ENCODE data around the gene CXorf65. TPM values are rescaled to one million over a fixed set of nuclear protein-coding genes. Genes with fewer than 3 reads are reported as not detected.

The CXorf65 gene
- total RNA-seq (10 to 100 TPM; 33.8 to 86.6 (median 39.6) TPM), total RNA-seq (0 to 0.86 (median 0.26) reads per million in 29 experiments)
- 12.8 TPM for total RNA-seq (2013)

DNA sequence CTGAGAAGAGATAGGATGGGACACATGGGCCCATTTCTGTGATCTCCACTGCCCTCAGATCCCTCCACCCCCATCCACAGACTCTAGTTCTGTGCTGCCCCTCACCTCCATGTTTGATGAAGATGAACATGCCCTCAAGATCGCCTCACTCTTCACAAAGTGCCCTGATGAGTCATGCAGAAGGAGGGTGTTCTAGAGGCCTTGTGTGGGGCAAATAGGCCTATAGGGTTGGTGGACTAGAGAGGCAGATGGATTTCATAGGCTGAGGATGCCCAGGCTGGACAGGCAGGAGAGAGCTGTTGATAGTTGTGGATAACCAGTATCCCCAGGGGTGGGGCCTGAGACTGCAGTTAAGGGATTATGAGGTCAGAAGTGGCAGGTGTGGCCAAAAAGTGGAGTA, at the start of gene CXorf65:
CXorf65 (minus strand) TSS at position 314 of the 400 bp plus-strand sequence; CDS start at position 130, 184 bp downstream.
- H3K4me3 ChIP-seq (ENCODE audit: control insufficient read depth in 1 of 2, extremely low read depth in 1 of 2, low read length in 1 of 2): peak within 1 kb of the TSS; percentile 1 to 21
- peaks cover 4 to 35% of the 10 kb centered on the region in 2 donors for H3K36me3 ChIP-seq (ENCODE audit: control insufficient read depth in 2 of 2, extremely low read depth in 1 of 2, insufficient read depth in 1 of 2, low read length in 1 of 2)
- no peaks in the 10 kb centered on the region for H3K27me3 ChIP-seq (replicated peaks in 1 of 2; ENCODE audit: control insufficient read depth in 2 of 2, extremely low read depth in 1 of 2, insufficient read depth in 2 of 2, low read length in 1 of 2)
- Mint-ChIP-seq H3K27me3 (no peaks in the 10 kb centered on the region), H3K4me1 (peaks cover 74 to 89% (median 85%) of the 10 kb centered on the region in 3 donors), H3K4me3 (peak within 1 kb of the TSS; percentile 95 to 99 (median 97)), H3K36me3 (peaks cover 45% of the 10 kb centered on the region), H3K27ac (peak within 1 kb of the TSS; percentile 97 to 99), H3K9me3 (no peaks in the 10 kb centered on the region)
- WGBS (ENCODE audit: insufficient coverage): no CpG with 5 or more reads among the region's 1 CpG
- H3K4me1 ChIP-seq (ENCODE audit: control insufficient read depth in 1 of 2, extremely low read depth in 1 of 2, insufficient read depth in 2 of 2, low read length in 2 of 2): peaks cover 25 to 81% of the 10 kb centered on the region in 2 experiments
- peak in 1 of 35 experiments; percentile 38 for DNase-seq
- H3K9me3 ChIP-seq: no peaks in the 10 kb centered on the region
- ChIA-PET CTCF (interaction anchor here in 1 of 2 donors (0.5 kb wide), 1 partner anchor 53 kb away, joined by 3 read pairs; no protein-coding TSS in a partner anchor), POLR2A (interaction anchor here (0.9 to 1.9 kb wide), 2 partner anchors 12 to 20 kb away, joined by 4 to 10 read pairs; partner anchors contain the start of gene MED12 (in 1 of the 2))
- peak within 1 kb of the TSS; percentile 99 for H3K27ac ChIP-seq (ENCODE audit: low read length)
- no peak for ATAC-seq (replicated peaks in 1 of 4)

DNA sequence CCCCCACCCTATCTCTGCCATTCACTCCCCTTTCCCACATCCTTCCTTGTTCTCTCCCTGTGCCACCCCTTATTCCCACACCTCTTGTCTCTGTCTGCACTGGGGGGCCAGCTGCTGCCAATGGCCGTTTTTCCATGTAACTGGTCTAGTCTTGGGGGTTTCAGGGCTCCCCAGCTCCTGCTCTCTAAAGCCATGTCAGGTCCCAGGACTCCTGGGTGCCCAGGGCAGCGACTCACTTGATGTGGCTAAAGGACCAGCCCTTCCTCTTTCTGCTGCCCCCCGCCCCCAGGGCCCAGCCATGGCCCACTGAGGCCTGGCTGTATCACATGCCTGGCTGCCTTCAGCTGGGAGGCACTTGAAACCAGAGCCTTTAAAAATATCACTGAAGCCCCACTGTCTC, 48.1 kb upstream of the CXorf65 start:
- H3K36me3 ChIP-seq (ENCODE audit: control insufficient read depth in 2 of 2, extremely low read depth in 1 of 2, insufficient read depth in 1 of 2, low read length in 1 of 2): no peaks in the 10 kb centered on the region
- no peak for DNase-seq
- CTCF ChIA-PET: no interaction called here
- no peak overlapping the region for H3K27ac ChIP-seq (ENCODE audit: low read length)
- 56% methylated on average over 1 of the region's 3 CpGs for WGBS (ENCODE audit: insufficient coverage)
- no peaks in the 10 kb centered on the region for H3K27me3 ChIP-seq (replicated peaks in 1 of 2; ENCODE audit: control insufficient read depth in 2 of 2, extremely low read depth in 1 of 2, insufficient read depth in 2 of 2, low read length in 1 of 2)
- no peaks in the 10 kb centered on the region for H3K9me3 ChIP-seq
- POLR2A ChIA-PET: interaction anchor here in 1 of 2 donors (0.6 kb wide), 1 partner anchor 76 kb away, joined by 6 read pairs; no protein-coding TSS in a partner anchor
- Mint-ChIP-seq H3K36me3 (no peaks in the 10 kb centered on the region), H3K4me3 (no peak overlapping the region), H3K4me1 (peaks cover 8 to 18% (median 14%) of the 10 kb centered on the region in 3 donors), H3K27ac (no peak overlapping the region), H3K9me3 (no peaks in the 10 kb centered on the region), H3K27me3 (peaks cover 0 to 15% of the 10 kb centered on the region in 2 donors)
- H3K4me3 ChIP-seq (ENCODE audit: control insufficient read depth in 1 of 2, extremely low read depth in 1 of 2, low read length in 1 of 2): no peak overlapping the region
- no peak for ATAC-seq (replicated peaks in 1 of 4)
- H3K4me1 ChIP-seq (ENCODE audit: control insufficient read depth in 1 of 2, extremely low read depth in 1 of 2, insufficient read depth in 2 of 2, low read length in 2 of 2): peaks cover 0 to 5% of the 10 kb centered on the region in 2 experiments

DNA sequence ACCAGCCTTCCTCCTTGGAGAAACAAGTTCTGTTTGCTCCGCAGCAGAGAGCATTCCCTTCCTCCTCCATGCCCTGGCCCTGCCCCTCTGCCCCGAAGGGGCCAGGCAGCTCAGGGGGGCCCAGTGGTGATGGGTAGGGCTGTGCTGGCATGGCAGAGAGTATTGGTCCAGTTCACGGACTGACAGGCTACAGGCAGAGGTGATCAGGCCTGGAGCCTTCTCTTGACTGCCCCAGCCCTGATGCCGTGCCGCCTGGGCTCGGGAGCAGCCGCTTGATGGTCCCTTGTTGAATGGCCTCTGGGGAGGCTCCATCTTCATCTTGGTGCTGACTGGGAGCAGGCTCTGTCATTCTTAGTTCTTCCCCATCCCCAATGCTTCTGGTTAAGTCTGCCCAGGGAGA, 47.7 kb upstream of the CXorf65 start:
- POLR2A ChIA-PET: no interaction called here
- WGBS (ENCODE audit: insufficient coverage): no CpG with 5 or more reads among the region's 7 CpGs
- no peak for ATAC-seq (replicated peaks in 1 of 4)

DNA sequence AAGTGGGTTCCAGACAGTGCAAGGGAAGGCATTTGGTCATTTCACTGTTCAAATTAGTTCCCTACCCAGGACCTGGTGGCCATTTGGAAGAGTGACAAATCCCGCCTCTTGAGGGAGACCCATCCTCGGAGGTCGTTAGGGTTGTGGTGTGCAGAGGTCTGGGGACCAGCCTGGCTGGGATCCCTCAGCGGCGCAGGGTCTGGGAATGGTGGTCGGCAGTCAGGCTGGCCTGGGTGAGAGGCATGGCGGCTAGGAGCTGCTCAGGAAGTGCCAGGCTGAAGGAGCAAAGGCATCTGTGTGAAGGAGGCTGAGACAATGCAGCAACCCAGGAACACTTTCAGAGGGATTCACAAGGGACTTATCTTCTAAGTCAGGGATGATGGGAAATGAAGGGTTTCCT, 44.8 kb upstream of the CXorf65 start:
- Mint-ChIP-seq H3K4me1 (peaks cover under 1 to 6% (median 1%) of the 10 kb centered on the region in 3 donors), H3K36me3 (no peaks in the 10 kb centered on the region), H3K4me3 (no peak overlapping the region), H3K27me3 (peaks cover 0 to 13% of the 10 kb centered on the region in 2 donors), H3K27ac (no peak overlapping the region), H3K9me3 (no peaks in the 10 kb centered on the region)
- no peak overlapping the region for H3K4me3 ChIP-seq (ENCODE audit: control insufficient read depth in 1 of 2, extremely low read depth in 1 of 2, low read length in 1 of 2)
- H3K27ac ChIP-seq (ENCODE audit: low read length): no peak overlapping the region
- CTCF ChIA-PET: no interaction called here
- no peaks in the 10 kb centered on the region for H3K27me3 ChIP-seq (replicated peaks in 1 of 2; ENCODE audit: control insufficient read depth in 2 of 2, extremely low read depth in 1 of 2, insufficient read depth in 2 of 2, low read length in 1 of 2)
- POLR2A ChIA-PET: no interaction called here
- H3K4me1 ChIP-seq (ENCODE audit: control insufficient read depth in 1 of 2, extremely low read depth in 1 of 2, insufficient read depth in 2 of 2, low read length in 2 of 2): peaks cover 2 to 3% of the 10 kb centered on the region in 2 experiments
- no peak for ATAC-seq (replicated peaks in 1 of 4)
- WGBS (ENCODE audit: insufficient coverage): 100% methylated on average over 2 of the region's 7 CpGs
- H3K9me3 ChIP-seq: no peaks in the 10 kb centered on the region
- no peaks in the 10 kb centered on the region for H3K36me3 ChIP-seq (ENCODE audit: control insufficient read depth in 2 of 2, extremely low read depth in 1 of 2, insufficient read depth in 1 of 2, low read length in 1 of 2)
- DNase-seq: no peak

More for the DNA sequence above, 47.7 kb upstream of the CXorf65 start:
- Mint-ChIP-seq H3K4me1 (peaks cover 4 to 14% (median 11%) of the 10 kb centered on the region in 3 donors), H3K9me3 (no peaks in the 10 kb centered on the region), H3K4me3 (no peak overlapping the region), H3K36me3 (no peaks in the 10 kb centered on the region), H3K27ac (no peak overlapping the region), H3K27me3 (peaks cover 0 to 15% of the 10 kb centered on the region in 2 donors)
- Histone ChIP-seq H3K4me3 (ENCODE audit: control insufficient read depth in 1 of 2, extremely low read depth in 1 of 2, low read length in 1 of 2) (no peak overlapping the region), H3K27ac (ENCODE audit: low read length) (no peak overlapping the region), H3K9me3 (no peaks in the 10 kb centered on the region), H3K4me1 (ENCODE audit: control insufficient read depth in 1 of 2, extremely low read depth in 1 of 2, insufficient read depth in 2 of 2, low read length in 2 of 2) (peaks cover 0 to under 1% of the 10 kb centered on the region in 2 experiments), H3K36me3 (ENCODE audit: control insufficient read depth in 2 of 2, extremely low read depth in 1 of 2, insufficient read depth in 1 of 2, low read length in 1 of 2) (no peaks in the 10 kb centered on the region), H3K27me3 (replicated peaks in 1 of 2; ENCODE audit: control insufficient read depth in 2 of 2, extremely low read depth in 1 of 2, insufficient read depth in 2 of 2, low read length in 1 of 2) (no peaks in the 10 kb centered on the region)
- no peak for DNase-seq
- CTCF ChIA-PET: no interaction called here

DNA sequence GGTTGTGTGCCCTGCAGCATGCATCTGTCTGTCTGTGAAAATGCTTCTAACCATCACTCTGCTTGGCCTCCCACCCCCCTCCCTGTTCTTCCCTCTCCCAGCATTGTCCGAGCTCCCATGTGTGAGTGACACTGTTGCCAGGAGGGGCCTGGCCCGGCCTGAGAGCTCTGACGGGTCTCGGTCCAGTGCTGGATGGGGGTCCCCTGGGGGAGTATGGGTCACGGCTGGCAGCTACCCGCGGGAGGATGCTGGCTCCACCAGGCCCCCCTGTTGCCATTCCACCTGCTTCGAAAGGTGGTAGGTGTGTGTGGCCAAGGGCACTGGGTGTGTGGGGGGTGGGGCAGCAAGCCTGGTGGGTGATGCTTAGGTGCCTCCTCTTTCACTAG, 41.7 kb upstream of the CXorf65 start:
- Mint-ChIP-seq H3K9me3 (no peaks in the 10 kb centered on the region), H3K36me3 (no peaks in the 10 kb centered on the region), H3K4me3 (no peak overlapping the region), H3K4me1 (peaks cover 5 to 15% (median 5%) of the 10 kb centered on the region in 3 donors), H3K27me3 (no peaks in the 10 kb centered on the region), H3K27ac (no peak overlapping the region)
- DNase-seq: no peak
- Histone ChIP-seq H3K4me1 (ENCODE audit: control insufficient read depth in 1 of 2, extremely low read depth in 1 of 2, insufficient read depth in 2 of 2, low read length in 2 of 2) (peaks cover 3 to 15% of the 10 kb centered on the region in 2 experiments), H3K4me3 (ENCODE audit: control insufficient read depth in 1 of 2, extremely low read depth in 1 of 2, low read length in 1 of 2) (no peak overlapping the region), H3K27me3 (replicated peaks in 1 of 2; ENCODE audit: control insufficient read depth in 2 of 2, extremely low read depth in 1 of 2, insufficient read depth in 2 of 2, low read length in 1 of 2) (no peaks in the 10 kb centered on the region), H3K27ac (ENCODE audit: low read length) (no peak overlapping the region), H3K9me3 (no peaks in the 10 kb centered on the region), H3K36me3 (ENCODE audit: control insufficient read depth in 2 of 2, extremely low read depth in 1 of 2, insufficient read depth in 1 of 2, low read length in 1 of 2) (peaks cover 0 to 4% of the 10 kb centered on the region in 2 donors)
- no peak for ATAC-seq (replicated peaks in 1 of 4)
- POLR2A ChIA-PET: no interaction called here
- 93% methylated on average over 3 of the region's 8 CpGs for WGBS (ENCODE audit: insufficient coverage)
- CTCF ChIA-PET: no interaction called here

DNA sequence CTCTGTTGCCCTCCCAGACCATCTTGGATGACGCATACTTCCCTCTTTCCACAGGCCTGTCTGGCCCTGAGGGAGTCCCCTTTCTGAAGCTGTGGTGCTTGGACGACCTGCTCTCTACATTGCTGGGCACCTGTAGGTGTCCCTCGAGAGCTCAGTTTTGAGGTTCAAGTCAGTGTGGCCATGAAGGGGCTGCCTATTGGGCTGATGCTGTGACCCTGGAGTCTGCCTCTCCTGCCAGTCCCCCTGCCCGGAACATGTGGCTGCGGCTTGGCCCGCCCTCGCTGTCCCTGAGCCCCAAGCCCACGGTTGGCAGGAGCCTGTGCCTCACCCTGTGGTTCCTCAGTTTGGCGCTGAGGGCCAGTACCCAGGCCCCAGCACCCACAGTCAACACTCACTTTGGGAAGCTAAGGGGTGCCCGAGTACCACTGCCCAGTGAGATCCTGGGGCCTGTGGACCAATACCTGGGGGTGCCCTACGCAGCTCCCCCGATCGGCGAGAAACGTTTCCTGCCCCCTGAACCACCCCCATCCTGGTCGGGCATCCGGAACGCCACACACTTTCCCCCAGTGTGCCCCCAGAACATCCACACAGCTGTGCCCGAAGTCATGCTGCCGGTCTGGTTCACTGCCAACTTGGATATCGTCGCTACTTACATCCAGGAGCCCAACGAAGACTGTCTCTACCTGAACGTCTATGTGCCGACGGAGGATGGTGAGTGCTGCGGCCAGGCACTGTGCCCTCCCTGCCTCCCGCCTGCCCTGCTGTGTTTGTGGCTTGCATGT, 41.1 kb upstream of the CXorf65 start:
- Mint-ChIP-seq H3K27ac (no peak overlapping the region), H3K9me3 (no peaks in the 10 kb centered on the region), H3K4me3 (no peak overlapping the region), H3K27me3 (no peaks in the 10 kb centered on the region), H3K4me1 (peaks cover 5 to 15% (median 5%) of the 10 kb centered on the region in 3 donors), H3K36me3 (no peaks in the 10 kb centered on the region)
- 96% methylated on average over 8 of the region's 28 CpGs for WGBS (ENCODE audit: insufficient coverage)
- CTCF ChIA-PET: no interaction called here
- H3K4me3 ChIP-seq (ENCODE audit: control insufficient read depth in 1 of 2, extremely low read depth in 1 of 2, low read length in 1 of 2): no peak overlapping the region
- no peak overlapping the region for H3K27ac ChIP-seq (ENCODE audit: low read length)
- ATAC-seq (replicated peaks in 1 of 4) (no peak), DNase-seq (no peak)
- no peaks in the 10 kb centered on the region for H3K27me3 ChIP-seq (replicated peaks in 1 of 2; ENCODE audit: control insufficient read depth in 2 of 2, extremely low read depth in 1 of 2, insufficient read depth in 2 of 2, low read length in 1 of 2)
- POLR2A ChIA-PET: no interaction called here
- no peaks in the 10 kb centered on the region for H3K9me3 ChIP-seq
- H3K4me1 ChIP-seq (ENCODE audit: control insufficient read depth in 1 of 2, extremely low read depth in 1 of 2, insufficient read depth in 2 of 2, low read length in 2 of 2): peaks cover 3 to 15% of the 10 kb centered on the region in 2 experiments
- peaks cover 0 to 5% of the 10 kb centered on the region in 2 donors for H3K36me3 ChIP-seq (ENCODE audit: control insufficient read depth in 2 of 2, extremely low read depth in 1 of 2, insufficient read depth in 1 of 2, low read length in 1 of 2)
